Lower lobe of right lung (tissue), 2 donors: ENCODE data around the gene TACSTD2. TPM values are rescaled to one million over a fixed set of nuclear protein-coding genes. Genes with fewer than 3 reads are reported as not detected.
A peak's percentile ranks its signal among the peaks of the same experiment; 100 is the strongest.

ENCODE experiments used
- ATAC-seq, 2 donors: fragments of 200-7000 bp; cut with Tn5 transposase; one replicate each; pipeline ENCODE4 v1.9.1; 2020 to 2022; ENCODE audit warnings: mild to moderate bottlenecking in 2 of 2, moderate library complexity in 2 of 2
- DNase-seq: peaks from one replicate; pipeline ENCODE4 v3.0.0-alpha.2; 2020
- H3K27ac ChIP-seq: fragments of 200-600 bp; one replicate; pipeline ENCODE4 v1.8.0; 2022
- H3K27me3 ChIP-seq: fragments of 200-600 bp; one replicate; pipeline ENCODE4 v1.8.0; 2022; ENCODE audit warnings: low read depth
- H3K36me3 ChIP-seq: fragments of 200-600 bp; one replicate; pipeline ENCODE4 v1.8.0; 2022; ENCODE audit warnings: mild to moderate bottlenecking
- H3K4me1 ChIP-seq: fragments of 200-600 bp; one replicate; pipeline ENCODE4 v1.8.0; 2022
- H3K4me3 ChIP-seq: fragments of 200-600 bp; one replicate; pipeline ENCODE4 v1.8.0; 2022; ENCODE audit warnings: mild to moderate bottlenecking
- H3K9me3 ChIP-seq: fragments of 200-600 bp; one replicate; pipeline ENCODE4 v1.8.0; 2022
- intact Hi-C: fragments of 100-400 bp; cut with DNase I; formaldehyde crosslinking; loops from one replicate; pipeline ENCODE4 v1.11.0; 2022
- total RNA-seq: library from RNA; stranded (reverse); fragmentation: NEBNext Ultra II Directional; extraction: Animal tissue kit (Norgen Biotek cat#: 25700); gene quantifications from one replicate; pipeline ENCODE4 v1.2.1, GENCODE V29; 2021
- TF ChIP-seq, protein P1 (sequence below): fragments of 200-600 bp; IDR thresholded peaks from one replicate; pipeline ENCODE4 v1.8.0; 2022; ENCODE audit warnings: antibody characterized with exemption, mild to moderate bottlenecking
- donor health status: DM: no; HTN: yes; CAD: no; lungs with severe emphysema.

Gene TACSTD2
- total RNA-seq, 1 donor from 2014 or later: 69.9 TPM

DNA sequence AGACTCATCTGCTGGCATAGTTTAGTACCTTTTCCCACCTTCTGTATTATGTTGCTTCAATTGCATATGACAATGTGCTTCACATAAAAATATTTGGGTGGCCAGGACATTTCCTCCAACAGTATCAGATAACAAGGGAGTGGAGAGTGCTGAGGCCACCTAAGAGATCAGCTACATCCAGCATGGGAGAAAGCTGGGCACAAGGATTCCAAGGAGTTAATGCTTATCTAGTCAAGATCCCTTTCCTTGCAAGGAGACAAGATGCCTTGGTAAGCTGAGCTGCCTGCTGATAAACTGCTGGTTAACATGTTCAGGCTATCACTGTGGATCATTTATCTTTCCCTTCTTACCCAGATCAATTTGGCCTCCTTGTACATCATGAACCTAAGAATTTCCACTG, 5.4 kb downstream of the TACSTD2 start:
- peaks cover 8% of the 10 kb centered on the region for H3K27me3 ChIP-seq
- DNase-seq: no peak
- no peaks in the 10 kb centered on the region for H3K9me3 ChIP-seq
- no peak for ATAC-seq
- H3K27ac ChIP-seq: peak overlapping the region; percentile 86
- intact Hi-C loops: no loop called here
- H3K4me3 ChIP-seq: no peak overlapping the region
- no peaks in the 10 kb centered on the region for H3K36me3 ChIP-seq
- H3K4me1 ChIP-seq: peaks cover 4% of the 10 kb centered on the region
- TF ChIP-seq, protein P1, sequence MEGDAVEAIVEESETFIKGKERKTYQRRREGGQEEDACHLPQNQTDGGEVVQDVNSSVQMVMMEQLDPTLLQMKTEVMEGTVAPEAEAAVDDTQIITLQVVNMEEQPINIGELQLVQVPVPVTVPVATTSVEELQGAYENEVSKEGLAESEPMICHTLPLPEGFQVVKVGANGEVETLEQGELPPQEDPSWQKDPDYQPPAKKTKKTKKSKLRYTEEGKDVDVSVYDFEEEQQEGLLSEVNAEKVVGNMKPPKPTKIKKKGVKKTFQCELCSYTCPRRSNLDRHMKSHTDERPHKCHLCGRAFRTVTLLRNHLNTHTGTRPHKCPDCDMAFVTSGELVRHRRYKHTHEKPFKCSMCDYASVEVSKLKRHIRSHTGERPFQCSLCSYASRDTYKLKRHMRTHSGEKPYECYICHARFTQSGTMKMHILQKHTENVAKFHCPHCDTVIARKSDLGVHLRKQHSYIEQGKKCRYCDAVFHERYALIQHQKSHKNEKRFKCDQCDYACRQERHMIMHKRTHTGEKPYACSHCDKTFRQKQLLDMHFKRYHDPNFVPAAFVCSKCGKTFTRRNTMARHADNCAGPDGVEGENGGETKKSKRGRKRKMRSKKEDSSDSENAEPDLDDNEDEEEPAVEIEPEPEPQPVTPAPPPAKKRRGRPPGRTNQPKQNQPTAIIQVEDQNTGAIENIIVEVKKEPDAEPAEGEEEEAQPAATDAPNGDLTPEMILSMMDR: no peak

DNA sequence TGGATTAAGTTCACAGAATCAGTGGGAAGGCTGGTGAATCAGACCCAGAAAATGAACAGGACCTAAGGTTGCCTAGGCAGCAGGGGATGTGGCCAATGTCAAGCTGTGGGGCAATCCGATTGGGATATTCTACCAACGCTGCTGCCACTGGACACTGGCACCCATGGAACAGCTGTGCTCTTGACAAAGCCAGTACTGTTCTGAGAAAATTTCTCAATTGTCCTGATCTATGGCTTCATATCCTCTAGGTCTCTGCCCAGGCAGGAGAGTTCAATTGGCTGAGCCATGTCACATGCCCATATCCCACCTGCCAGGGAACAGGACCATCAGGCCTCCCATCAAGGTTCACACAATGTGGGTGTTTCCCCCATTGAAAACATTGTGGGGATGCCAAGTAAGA, 6.2 kb downstream of the TACSTD2 start:
- Histone ChIP-seq H3K27ac (no peak overlapping the region), H3K36me3 (no peaks in the 10 kb centered on the region), H3K9me3 (no peaks in the 10 kb centered on the region), H3K27me3 (peaks cover under 1% of the 10 kb centered on the region), H3K4me1 (no peaks in the 10 kb centered on the region), H3K4me3 (no peak overlapping the region)
- ATAC-seq: no peak
- no peak for DNase-seq
- intact Hi-C loops: no loop called here
- TF ChIP-seq, protein P1: no peak

DNA sequence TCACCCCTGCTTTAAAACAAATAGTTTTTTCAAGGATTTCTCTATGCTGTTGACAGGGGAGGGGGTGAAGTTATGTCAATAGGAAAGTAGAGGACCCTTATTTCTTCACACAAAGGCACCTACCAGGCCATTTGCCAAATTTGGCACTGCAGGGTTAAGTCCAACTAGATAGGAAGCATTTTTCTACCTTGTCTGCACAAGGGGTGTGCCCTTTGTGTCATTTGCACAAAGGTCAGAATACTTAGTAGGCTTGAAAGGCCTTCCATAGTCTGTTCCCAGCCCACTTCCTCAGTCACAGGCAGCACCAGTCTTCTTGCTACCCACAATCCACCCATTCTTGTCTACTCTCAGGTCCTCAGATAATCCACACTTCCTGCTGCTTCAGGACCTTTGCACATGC, 7.0 kb downstream of the TACSTD2 start:
- TF ChIP-seq, protein P1: no peak
- Histone ChIP-seq H3K27ac (no peak overlapping the region), H3K9me3 (no peaks in the 10 kb centered on the region), H3K4me1 (no peaks in the 10 kb centered on the region), H3K27me3 (no peaks in the 10 kb centered on the region), H3K36me3 (no peaks in the 10 kb centered on the region), H3K4me3 (no peak overlapping the region)
- ATAC-seq: no peak
- no peak for DNase-seq
- intact Hi-C loops: no loop called here

DNA sequence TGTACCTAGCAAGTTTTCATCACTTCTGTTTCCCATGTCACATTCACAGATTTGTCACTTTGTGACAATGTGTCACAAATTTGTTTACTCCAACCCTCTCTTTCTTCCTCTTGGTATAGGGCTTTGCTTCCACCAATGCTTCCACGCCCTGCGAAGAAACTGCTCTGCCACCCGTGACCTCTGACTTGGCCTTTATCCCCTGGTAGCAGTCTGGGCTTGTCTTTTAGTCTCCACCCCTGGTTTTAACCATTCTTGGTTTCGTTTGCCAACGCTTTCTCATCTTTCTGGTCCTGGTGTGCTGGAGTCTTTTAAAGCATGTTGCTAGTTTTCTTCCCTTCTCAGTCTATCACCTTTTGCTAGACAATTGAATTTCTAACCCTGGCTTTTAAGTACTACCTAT, 8.1 kb downstream of the TACSTD2 start:
- Histone ChIP-seq H3K27me3 (no peaks in the 10 kb centered on the region), H3K27ac (no peak overlapping the region), H3K36me3 (no peaks in the 10 kb centered on the region), H3K9me3 (no peaks in the 10 kb centered on the region), H3K4me1 (no peaks in the 10 kb centered on the region), H3K4me3 (no peak overlapping the region)
- ATAC-seq (no peak), DNase-seq (no peak)
- intact Hi-C loops: no loop called here
- TF ChIP-seq, protein P1: no peak

DNA sequence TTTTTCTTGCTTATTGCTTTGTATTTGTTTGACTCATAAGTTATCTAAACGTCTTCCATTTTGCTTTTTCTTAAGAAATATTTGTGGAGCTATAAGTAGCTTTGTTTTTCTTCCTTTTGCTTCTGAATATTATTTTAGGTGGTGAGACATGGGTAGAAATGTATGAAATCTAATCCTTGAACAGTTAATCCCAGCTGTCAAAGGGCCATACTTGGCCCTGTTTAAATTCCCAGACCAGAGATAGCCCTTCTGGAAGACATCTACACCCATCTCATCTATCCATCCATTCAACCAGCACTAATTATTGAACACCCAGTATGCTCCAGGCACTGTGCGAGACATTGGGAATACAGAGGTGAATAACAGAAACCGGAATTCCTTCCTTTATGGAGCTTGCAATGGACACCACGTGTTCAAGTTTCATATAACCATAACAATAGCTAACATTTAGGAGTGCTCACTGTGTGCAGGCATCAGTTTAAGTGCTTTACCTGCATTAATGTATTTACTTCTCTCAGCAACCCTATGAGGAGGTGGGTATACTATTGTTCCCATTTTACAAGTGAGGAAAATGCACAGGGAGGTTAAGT, 8.7 kb downstream of the TACSTD2 start:
- DNase-seq (no peak), ATAC-seq (no peak)
- Histone ChIP-seq H3K9me3 (no peaks in the 10 kb centered on the region), H3K27ac (no peak overlapping the region), H3K36me3 (no peaks in the 10 kb centered on the region), H3K4me1 (no peaks in the 10 kb centered on the region), H3K4me3 (no peak overlapping the region), H3K27me3 (no peaks in the 10 kb centered on the region)
- intact Hi-C loops: no loop called here
- TF ChIP-seq, protein P1: no peak
